HG03558 (cell line): Measurements from ENCODE around the gene ESYT1.

Source experiments
- ATAC-seq: cut with Tn5 transposase; IDR thresholded peaks from one replicate; pipeline ENCODE4 v1.9.1; 2021; ENCODE audit warnings: moderate number of reproducible peaks; ENCODE audit not compliant: unreplicated experiment; ENCODE audit errors: extremely low read depth

Gene ESYT1, protein sequence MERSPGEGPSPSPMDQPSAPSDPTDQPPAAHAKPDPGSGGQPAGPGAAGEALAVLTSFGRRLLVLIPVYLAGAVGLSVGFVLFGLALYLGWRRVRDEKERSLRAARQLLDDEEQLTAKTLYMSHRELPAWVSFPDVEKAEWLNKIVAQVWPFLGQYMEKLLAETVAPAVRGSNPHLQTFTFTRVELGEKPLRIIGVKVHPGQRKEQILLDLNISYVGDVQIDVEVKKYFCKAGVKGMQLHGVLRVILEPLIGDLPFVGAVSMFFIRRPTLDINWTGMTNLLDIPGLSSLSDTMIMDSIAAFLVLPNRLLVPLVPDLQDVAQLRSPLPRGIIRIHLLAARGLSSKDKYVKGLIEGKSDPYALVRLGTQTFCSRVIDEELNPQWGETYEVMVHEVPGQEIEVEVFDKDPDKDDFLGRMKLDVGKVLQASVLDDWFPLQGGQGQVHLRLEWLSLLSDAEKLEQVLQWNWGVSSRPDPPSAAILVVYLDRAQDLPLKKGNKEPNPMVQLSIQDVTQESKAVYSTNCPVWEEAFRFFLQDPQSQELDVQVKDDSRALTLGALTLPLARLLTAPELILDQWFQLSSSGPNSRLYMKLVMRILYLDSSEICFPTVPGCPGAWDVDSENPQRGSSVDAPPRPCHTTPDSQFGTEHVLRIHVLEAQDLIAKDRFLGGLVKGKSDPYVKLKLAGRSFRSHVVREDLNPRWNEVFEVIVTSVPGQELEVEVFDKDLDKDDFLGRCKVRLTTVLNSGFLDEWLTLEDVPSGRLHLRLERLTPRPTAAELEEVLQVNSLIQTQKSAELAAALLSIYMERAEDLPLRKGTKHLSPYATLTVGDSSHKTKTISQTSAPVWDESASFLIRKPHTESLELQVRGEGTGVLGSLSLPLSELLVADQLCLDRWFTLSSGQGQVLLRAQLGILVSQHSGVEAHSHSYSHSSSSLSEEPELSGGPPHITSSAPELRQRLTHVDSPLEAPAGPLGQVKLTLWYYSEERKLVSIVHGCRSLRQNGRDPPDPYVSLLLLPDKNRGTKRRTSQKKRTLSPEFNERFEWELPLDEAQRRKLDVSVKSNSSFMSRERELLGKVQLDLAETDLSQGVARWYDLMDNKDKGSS

DNA sequence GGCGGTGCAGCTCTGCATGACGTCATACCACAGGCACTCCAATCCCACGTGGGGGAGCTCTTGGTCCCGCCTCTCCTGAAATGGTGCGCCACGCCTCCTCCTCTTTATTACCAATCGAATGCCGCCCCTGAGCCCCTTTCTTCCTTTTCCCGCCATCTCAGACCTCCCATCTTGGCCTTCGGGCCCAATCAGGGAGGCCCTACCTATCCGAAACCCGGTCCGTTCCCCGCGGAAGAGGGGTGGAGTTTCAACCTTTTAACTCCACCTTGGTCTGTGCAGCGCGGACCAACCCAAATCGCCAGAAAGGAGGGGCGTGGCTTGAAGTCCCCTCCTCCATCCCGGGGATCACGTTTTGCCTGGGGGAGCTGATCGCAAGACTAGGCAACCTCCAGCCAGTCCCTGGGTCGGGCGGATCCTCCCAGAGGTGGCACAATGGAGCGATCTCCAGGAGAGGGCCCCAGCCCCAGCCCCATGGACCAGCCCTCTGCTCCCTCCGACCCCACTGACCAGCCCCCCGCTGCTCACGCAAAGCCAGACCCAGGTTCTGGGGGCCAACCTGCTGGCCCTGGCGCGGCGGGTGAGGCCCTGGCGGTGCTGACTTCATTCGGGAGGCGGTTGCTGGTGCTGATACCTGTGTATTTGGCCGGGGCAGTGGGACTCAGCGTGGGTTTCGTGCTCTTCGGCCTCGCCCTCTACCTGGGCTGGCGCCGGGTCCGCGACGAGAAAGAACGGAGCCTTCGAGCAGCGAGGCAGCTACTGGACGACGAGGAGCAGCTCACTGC, at the start of gene ESYT1:
ESYT1 (plus strand) TSS at position 380 of the 782 bp plus-strand sequence; CDS start at position 433, 53 bp downstream.
- peak; percentile 56 for ATAC-seq

DNA sequence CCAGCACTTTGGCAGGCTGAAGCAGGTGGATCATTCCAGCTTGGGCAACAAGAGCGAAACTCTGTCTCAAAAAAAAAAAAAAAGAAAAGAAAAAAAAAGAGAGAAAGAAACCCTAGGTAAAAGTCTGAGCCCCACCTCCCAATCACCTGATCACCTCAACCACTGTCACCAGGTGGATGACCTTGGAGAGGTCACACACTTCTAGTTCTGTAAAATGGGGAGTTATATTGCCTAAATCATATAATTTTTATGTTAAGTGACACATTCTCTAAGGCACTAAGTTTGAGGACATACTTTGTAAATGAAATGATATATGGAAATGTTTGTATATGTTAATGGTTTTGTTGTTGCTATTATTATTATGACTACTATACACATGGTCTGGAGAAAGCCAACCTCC, 49.6 kb upstream of the ESYT1 start:
- no peak for ATAC-seq

DNA sequence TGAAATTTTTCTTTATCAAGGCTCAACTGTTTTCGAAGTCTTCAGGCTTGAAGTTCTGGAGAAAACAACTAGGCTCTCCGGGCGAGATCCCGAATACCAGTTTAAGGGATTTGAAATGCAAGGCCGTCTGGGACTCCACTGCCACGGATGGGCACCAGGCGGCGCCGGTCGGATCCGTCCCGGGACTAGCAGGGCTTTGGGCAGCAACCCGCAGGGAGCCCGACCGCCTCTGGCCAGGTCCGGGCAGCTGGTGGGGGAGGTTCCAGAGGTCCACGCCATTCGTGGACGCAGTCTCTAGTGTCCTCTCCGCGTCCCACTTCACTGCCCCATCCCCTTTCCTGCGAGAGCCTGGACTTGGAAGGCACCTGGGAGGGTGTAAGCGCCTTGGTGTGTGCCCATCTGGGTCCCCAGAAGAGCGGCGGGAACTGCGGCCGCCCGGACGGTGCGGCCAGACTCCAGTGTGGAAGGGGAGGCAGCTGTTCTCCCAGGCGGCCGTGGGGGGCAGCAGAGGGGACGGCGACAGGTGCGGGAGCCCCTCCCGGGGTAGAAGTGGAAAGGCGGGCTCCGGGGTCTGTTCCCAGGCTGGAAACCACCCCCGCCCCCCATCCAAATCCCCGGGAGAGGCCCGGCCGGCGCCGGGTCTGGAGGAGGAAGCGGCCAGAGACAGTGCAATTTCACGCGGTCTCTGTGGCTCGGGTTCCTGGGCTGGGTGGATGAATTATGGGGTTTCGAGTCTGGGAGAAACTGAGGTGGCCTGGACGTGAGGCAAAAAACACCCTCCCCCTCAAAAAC, 48.9 kb upstream of the ESYT1 start:
- no peak for ATAC-seq

GRCh38 chr12:56079723-56080555, 48.1 kb upstream of the ESYT1 start, which contains the start of gene ERBB3:
ERBB3 (plus strand) TSS chr12:56080165; CDS start chr12:56080301, 136 bp downstream.
- no peak for ATAC-seq

GRCh38 chr12:56080556-56081138, 47.4 kb upstream of the ESYT1 start:
- no peak for ATAC-seq

- ATAC-seq, result no peak
These were observed 46.4 kb upstream of the ESYT1 start for GRCh38 chr12:56081393-56082347.

DNA sequence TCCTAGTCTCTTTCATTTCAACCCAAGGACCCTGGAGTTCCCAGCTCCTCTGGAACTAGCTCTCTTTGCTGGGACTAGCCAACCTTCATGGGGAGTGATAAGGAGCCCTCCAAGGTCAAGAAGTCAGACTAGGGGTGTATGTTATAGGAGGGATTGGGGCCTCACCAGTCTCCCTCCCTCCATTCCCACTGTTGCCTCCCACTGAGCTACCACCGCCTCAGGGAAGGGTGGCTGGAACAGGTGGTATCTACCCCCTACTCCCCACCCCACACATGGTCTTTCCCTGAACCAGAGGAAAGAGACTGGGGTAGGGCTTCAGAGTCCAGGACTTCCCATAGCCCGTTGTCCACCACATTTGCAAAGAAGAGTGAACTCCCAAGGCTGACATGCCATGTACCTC, 45.7 kb upstream of the ESYT1 start:
- ATAC-seq, result no peak

DNA sequence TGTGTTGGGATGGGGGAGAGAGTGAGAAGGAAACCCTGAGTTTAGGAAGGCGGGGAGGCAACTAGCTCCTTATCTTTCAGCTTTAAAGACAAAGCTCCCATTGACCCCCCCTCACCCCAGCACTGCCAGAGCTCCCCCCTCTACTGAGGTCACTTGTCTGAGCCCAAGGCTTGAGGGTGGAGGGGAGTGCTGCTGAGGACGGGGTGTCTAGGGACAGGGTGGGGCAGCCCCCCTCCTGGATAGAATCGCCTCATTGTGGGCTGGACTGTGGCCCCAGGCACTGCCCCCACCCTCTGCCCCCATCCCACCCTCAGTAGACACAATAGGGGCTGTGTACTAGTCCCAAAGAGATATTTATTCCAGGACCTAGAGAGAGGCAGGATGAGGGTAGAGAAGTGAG, 45.1 kb upstream of the ESYT1 start:
- no peak for ATAC-seq

DNA sequence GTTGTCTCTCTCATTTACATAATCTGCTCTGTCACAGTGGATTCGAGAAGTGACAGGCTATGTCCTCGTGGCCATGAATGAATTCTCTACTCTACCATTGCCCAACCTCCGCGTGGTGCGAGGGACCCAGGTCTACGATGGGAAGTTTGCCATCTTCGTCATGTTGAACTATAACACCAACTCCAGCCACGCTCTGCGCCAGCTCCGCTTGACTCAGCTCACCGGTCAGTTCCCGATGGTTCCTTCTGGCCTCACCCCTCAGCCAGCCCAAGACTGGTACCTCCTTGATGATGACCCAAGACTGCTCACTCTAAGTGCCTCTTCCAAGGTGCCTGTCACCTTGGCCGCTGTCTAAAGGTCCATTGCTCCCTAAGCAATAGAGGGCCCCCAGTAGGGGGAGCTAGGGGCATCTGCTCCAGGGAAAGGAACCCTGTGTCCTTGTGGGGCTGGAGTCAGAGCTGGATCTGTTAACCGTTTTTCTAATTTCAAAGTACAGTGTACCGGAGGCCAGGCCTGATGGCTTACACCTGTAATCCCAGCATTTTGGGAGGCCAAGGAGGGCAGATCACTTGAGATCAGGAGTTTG, 43.0 kb upstream of the ESYT1 start:
- ATAC-seq, result no peak

GRCh38 chr12:56086096-56086495, 42.0 kb upstream of the ESYT1 start:
- ATAC-seq, result no peak

- ATAC-seq, result no peak
These were observed 41.5 kb upstream of the ESYT1 start for GRCh38 chr12:56086608-56087007.

DNA sequence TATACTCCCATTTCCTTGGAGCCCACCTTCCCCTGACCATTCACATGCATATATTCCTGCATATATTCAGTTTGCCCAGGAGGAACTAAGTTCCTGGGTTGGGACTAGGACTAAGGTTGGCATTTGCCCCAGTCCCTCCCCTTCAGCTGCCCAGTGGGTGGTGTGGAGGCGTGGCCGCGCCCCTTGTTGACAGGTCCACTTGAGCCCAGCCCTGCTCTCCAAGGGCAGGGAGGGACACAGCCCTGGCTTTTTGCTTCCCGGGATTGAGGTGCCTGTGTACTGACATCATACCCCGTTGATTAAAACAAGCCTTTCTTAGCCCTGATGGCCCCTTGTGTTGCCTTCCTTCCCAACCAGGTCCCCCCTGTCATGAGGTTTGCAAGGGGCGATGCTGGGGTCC, 40.8 kb upstream of the ESYT1 start:
- ATAC-seq, result no peak

GRCh38 chr12:56097738-56098137, 30.3 kb upstream of the ESYT1 start:
- ATAC-seq, result no peak

GRCh38 chr12:56098592-56098991, 29.5 kb upstream of the ESYT1 start:
- ATAC-seq, result no peak

- no peak for ATAC-seq
These were observed 28.3 kb upstream of the ESYT1 start for GRCh38 chr12:56099787-56100186.

DNA sequence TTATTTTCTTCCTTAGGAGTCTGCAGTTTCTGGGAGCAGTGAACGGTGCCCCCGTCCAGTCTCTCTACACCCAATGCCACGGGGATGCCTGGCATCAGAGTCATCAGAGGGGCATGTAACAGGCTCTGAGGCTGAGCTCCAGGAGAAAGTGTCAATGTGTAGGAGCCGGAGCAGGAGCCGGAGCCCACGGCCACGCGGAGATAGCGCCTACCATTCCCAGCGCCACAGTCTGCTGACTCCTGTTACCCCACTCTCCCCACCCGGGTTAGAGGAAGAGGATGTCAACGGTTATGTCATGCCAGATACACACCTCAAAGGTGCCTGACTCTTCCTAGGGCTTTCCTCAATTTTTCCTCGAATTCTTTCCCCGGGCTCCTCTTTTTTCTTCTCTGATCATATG, 27.0 kb upstream of the ESYT1 start:
- ATAC-seq, result no peak

DNA sequence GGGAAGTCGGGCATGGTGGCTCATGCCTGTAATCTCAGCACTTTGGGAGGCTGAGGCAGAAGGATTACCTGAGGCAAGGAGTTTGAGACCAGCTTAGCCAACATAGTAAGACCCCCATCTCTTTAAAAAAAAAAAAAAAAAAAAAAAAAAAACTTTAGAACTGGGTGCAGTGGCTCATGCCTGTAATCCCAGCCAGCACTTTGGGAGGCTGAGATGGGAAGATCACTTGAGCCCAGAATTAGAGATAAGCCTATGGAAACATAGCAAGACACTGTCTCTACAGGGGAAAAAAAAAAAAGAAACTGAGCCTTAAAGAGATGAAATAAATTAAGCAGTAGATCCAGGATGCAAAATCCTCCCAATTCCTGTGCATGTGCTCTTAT, 25.4 kb upstream of the ESYT1 start:
- ATAC-seq, result no peak
